Hindlimb muscle (tissue), 1 donor: ENCODE results near the gene PSEN1. TPM values are rescaled to one million over a fixed set of nuclear protein-coding genes. Genes with fewer than 3 reads are reported as not detected.

Experiments
- DNase-seq: peaks from one replicate; pipeline ENCODE4 v3.0.0-alpha.2; 2013
- polyA plus RNA-seq: library from polyadenylated mRNA; unstranded; fragments of 120-200 nt; gene quantifications from one replicate; pipeline ENCODE4 v1.2.1, GENCODE V29; 2013; ENCODE audit not compliant: insufficient read length

The PSEN1 gene
- polyA plus RNA-seq, 1 donor, result 30.6 TPM

DNA sequence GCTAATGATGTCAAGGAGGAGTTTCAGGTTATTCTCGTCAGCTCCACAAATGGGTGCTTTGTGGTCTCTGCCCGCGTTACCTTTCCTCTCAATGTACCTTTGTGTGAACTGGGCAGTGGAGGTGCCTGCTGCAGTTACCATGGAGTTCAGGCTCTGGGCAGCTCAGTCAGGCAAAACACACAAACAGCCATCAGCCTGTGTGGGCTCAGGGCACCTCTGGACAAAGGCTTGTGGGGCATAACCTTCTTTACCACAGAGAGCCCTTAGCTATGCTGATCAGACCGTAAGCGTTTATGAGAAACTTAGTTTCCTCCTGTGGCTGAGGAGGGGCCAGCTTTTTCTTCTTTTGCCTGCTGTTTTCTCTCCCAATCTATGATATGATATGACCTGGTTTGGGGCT is 84.3 kb downstream of the PSEN1 start:
- no peak for DNase-seq

DNA sequence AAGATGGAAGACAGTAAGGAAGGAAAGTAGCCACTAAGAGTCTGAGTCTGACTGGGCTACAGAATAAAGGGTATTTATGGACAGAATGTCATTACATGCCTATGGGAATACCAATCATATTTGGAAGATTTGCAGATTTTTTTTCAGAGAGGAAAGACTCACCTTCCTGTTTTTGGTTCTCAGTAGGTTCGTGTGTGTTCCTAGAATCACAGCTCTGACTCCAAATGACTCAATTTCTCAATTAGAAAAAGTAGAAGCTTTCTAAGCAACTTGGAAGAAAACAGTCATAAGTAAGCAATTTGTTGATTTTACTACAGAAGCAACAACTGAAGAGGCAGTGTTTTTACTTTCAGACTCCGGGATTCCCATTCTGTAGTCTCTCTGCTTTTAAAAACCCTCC is 85.6 kb downstream of the PSEN1 start:
- no peak for DNase-seq

DNA sequence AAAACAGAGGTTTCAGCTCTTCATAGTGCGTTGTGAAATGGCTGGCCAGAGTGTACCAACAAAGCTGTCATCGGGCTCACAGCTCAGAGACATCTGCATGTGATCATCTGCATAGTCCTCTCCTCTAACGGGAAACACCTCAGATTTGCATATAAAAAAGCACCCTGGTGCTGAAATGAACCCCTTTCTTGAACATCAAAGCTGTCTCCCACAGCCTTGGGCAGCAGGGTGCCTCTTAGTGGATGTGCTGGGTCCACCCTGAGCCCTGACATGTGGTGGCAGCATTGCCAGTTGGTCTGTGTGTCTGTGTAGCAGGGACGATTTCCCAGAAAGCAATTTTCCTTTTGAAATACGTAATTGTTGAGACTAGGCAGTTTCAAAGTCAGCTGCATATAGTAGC is 86.7 kb downstream of the PSEN1 start:
- DNase-seq, result no peak

DNA sequence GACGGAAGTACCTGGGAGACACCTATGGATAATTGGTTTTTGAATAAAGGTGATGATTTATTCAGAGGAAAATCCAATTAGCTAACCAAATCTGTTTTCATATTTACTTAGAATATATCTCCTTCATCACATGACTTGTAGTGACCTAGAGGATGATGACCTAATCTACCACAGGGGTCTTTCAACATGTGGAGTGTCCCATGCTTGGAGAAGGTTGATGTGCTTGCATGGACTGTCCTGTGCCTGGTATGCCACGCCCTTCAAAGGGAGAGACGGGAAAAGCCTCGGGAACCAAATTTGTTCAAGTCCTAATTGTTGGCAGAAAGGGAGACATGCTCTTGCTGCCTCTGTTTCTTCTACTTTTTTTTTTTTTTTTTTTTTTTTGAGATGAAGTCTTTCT is 89.2 kb downstream of the PSEN1 start:
- DNase-seq, result no peak

DNA sequence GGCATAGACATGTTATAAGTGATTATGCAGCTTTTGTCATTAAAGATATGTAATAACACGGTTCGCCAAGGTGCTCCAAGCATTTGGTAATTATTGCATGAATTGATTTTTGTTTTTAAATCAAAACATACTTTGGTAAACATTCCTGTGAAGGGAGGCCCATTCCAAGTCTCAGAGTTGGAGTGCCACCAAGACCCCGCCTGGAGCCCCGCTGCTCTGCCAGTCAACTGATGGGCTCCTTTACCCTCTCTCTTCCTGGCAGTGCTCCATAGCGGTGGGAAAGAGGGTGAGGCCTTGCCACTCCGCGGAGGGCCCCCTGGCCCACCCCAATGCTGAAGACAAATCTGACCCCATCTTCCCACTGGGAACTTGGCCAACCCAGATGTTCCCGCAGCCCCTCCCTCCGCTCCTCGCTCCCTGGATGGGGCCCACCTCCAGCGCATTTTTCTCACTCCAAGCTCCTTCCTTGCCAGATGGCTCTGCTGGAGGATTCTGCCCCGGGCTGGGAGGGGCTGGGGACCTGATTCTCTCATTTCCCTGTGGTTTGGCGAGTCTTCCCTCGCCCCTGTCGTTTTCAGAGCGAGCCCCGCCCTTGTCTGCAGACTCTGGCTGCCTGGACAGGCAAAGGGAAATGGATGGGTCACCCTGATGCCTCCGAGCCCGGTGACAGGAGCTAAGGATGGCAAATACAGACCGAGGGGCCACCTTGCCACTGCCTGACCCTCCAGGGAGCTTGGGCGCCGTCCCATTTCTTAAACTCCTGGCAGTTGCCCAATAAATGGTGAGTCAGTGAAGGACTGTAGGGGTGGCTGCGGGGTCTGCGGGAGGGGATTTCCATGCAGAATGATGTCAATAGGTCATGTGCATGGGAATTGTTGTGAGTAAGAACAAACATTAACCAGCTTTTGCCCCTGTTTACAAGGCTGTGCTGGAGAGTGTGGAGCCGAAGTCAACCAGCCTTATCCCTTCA is 91.8 kb downstream of the PSEN1 start:
- DNase-seq, result peak; percentile 70

DNA sequence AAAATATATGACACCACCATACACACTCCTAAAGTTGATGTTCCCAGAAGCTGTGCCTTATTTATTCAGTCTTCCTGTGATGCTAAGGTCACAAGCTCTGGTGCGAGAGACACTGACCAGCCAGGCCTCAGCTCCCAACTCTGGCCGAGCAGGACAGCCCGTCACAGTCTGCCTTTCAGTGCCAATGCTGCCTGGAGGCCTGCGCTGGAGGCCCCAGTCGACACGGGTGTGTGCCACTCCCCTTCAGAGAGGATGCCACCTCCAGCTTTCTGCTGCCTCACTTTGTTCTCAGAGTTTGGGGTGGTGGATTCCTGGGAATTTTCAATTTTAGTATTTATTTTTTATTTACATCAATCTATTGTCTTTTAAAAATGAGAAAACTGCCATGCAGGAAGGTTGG is 93.7 kb downstream of the PSEN1 start:
- DNase-seq, result no peak

DNA sequence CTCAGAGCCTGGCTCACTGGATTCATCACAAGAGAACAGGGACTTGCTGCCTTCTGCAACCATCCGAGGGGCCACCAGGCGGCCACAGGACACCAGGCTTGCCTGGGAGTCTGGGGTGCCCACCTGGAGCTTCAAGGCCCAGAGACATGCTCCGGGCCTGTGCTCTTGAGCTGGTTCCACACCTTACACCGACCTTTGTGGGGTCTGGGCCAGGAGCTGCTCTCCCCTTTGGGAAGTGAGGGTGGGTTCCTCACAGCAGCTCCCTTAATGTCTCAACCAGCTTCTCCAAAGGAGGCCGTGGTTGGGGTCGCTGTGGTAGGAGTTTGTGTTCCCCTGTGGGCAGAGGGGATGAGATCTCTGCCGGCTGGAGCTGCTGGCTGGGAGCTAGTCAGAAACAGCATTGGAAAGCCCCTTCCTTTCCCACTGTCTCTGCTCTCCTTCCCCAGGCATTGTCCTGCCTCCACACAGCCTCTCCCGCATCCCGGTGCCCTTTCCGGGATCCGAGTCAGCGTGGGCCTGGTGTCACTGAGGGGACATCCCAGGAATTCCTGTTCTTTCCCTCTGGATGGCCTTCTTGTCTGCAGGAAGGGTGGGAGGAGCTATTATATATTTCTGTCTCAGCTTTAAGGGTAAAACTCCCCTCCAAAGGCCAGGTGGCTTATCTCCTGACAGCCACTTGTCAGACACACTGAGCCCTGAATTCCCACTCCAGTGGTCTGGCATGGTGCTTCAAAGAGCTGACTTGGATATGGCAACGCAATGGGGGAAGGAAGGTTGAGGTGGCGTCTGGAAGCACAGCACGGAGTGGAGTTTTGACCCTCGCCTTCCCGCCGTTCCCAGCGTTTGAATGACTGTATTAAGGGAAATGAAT is 95.9 kb downstream of the PSEN1 start:
- no peak for DNase-seq

DNA sequence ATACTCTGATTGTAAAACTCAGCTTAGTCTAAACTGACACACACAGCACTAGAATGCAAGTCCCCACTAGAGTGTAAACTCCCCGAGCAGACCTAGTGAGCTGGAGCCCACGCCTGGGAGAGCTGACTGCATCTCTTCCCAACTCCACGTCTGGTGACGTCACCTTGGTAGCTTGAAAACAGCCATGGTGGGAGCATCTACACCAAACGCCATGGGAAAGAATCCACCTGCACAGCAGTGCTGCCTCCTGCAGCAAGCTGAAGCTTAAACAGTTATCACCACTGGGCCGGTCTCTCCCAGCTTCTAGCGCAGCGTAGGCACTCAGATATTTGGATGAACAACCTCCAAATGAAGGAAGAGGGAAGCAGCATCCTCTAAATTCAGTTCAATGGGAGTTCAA is 96.7 kb downstream of the PSEN1 start:
- DNase-seq, result no peak

DNA sequence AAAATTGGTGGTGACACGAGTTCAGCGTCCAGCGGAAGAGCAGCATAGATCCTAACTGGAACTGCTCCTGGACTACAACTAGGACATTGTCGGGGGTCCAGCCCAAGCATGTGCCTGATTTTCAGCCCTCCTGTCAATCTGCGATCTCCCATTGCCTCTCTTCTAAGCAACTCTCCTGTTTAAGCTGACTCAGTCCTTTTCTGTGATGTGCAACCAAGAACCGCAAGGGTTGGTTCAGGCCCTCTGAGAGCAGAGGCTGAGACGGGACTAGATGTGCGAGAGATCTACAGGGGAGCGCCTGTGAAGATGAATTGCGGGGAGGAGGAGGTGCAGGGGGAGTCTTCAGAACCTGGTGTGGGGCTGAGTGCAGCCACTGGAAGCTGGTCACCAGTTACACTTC is 97.3 kb downstream of the PSEN1 start:
- no peak for DNase-seq

DNA sequence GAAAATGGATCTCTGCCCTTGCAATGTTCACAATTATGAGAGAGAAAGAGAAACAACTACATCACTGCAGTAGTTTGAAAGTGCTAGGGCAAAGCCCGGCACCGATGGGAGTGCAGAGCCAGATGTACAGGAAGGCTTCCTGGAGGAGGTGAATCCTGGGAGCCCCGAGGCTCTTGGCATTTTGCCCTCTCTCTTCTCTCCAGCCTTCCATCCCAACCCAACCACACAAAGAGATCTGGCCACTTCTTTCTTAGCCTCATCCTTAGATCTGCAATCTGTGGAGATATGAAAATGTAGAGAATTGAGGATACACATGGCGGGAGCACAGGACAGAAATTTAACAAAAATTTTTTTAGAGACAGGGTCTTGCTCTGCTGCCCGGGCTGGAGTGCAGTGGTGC is 97.7 kb downstream of the PSEN1 start:
- no peak for DNase-seq

DNA sequence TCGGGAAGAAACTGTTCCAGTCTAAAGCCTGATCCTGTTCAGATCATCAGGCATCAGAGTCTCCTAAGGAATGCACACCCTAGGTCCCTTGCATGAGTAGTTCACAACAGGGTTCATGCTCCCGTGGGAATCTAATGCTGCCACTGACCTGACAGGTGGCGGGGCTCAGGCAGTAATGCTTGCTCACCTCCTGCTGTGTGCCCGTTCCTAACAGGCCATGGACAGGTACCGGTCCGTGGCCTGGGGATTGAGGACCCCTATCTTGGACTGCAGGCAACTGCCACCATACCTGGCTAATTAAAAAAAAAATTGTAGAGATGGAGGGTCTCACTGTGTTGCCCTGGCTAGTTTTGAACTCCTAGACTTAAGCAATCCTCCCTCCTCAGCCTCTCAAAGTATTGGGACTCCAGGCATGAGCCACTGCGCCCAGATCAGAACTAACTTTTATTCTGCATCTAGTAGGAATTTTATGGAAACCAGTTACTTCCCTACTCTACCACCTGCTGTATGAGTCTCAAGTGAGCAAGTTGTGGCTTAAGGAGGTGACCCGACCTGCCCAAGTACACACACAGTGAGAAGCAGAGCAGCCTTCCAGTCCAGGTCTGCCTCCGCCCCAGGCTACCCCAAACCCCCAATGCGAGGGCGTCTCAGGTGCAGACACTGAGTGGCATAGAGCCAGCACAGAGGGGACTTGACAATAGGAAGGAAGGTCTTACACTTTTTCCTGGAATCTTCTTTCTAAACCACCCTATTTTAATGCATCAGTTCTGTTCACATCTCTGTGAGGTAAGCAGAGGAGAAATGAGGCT is 98.5 kb downstream of the PSEN1 start:
- no peak for DNase-seq

DNA sequence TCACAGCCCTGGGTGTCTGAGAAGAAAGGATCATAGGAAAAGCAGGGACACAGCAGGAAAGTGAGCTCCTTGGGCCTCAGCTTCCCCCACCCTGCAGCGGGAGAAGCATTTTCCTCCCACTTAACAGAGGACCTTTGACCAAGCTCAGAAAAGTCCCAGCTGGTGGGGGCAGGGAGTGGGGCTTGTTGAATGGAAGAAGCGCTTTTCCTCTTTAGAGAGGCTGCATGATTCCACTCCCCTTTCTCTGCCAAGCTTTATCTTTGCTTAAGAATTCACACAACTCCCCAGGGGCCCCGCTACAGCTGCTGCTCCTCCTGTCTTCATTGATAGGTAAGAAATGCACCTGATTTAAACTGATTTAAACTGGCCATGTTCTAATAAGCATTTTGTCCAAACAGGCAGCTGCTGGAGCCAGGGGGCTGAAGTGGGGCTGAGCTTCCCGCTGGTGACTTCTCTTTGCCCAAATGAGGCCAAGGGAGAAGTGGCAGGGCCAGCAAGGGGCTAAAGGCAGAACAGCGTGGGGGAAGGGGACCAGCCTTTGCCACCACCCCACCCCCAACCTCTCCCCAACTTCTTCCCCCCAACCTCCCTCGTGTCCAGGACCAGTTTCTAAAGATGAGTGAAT is 99.3 kb downstream of the PSEN1 start:
- DNase-seq, result no peak

DNA sequence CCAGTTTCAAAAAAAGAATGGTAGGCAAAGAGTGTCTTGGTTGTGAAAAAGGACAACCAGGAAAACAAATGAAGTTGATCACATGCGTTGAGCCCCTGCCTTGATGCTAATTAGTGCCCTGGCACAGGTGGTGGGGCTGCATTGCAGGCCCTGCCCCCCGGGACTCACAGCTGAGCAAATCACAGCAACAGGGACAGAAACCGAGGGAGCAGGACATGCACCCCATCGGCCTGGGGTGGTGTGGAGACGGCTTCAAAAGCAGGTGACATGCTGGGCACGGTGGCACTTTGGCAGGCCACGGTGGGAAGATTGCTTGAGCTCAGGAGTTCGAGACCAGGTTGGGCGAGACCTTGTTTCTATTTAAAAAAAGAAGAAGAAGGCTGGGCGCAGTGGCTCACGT is 99.8 kb downstream of the PSEN1 start:
- DNase-seq, result no peak

DNA sequence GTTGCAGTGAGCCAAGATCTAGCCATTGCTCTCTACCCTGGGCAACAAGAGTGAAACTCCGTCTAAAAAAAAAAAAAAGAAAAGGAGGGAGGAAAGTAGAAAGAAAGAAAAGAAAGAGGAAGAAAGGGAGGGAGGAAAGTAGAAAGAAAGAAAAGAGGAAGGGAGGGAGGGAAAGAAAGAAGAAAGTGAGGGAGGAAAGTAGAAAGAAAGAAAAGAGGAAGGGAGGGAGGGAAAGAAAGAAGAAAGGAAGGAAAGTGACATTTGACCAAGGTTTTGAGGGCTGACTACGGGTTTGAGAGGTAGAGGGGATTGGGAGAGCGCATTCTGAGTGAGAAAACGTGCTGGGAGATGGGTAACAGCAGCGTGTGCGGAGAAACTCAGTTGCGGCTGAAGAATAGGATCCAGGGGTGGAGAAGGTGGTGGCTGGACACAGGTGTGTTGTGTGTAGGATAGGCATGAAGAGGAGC is 100.5 kb downstream of the PSEN1 start:
- no peak for DNase-seq

DNA sequence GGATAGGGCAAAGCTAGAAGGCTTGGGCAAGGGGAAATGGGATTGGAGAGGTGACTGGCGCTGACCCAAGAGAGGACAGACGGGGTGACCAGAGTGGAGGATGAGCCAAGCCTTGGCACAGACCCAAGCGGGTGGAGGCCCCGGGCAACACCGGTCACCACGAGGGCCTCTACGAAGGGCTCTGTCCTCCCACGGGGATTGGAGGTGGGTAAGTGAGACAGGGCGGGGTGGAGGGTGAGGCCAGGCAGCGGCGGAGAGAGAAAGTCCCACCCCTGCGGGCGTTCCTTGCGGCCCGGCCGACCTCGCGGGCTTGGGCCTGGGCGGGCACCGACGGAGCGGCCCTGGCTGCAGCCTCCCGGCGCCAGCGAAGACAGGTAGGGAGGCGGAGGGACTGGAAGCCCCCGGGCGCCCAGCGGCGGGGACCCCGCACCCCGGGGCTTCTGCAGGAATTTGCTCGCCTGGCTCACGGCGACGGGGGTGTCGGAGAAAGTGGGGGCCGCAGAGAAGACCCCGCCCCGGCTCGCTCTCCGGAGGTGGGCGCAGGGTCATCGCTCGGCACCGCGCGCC is 101.0 kb downstream of the PSEN1 start, which contains the start of gene PAPLN:
PAPLN (plus strand) TSS at position 288 of the 567 bp plus-strand sequence. CDS start 2,273 bp downstream, outside the sequence.
- DNase-seq, result no peak

DNA sequence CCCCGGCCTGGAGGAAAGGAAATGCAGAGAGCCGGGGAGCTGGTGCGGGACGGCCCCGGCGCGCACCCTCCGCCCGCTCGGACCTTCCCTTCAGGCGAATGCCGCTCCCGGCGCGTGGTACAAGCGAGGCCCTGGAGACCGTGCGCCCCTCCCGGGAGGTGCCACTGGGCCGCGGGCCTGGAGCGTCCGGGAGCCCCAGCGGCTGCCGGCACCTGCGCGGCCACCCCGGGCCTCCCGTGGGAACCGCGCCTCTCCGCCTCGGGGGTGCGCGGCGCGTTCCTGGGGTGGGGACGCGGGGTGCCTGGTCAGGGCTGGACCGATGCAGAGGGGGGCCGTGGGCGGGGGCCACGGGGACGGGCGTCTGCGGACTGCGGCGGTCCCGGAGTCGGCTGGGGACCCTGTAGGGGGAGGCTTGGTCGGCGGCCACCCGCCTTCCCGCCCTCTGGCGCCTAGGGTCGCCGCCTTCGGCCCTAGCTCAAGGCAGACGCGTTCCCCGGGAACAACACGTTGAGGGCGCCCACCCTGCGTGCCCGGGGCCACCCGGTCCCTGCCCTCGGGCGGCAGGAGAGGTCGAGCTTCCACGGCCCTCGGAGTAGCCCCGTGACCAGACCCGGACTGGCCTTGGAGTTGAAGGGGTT is 101.6 kb downstream of the PSEN1 start:
- no peak for DNase-seq

DNA sequence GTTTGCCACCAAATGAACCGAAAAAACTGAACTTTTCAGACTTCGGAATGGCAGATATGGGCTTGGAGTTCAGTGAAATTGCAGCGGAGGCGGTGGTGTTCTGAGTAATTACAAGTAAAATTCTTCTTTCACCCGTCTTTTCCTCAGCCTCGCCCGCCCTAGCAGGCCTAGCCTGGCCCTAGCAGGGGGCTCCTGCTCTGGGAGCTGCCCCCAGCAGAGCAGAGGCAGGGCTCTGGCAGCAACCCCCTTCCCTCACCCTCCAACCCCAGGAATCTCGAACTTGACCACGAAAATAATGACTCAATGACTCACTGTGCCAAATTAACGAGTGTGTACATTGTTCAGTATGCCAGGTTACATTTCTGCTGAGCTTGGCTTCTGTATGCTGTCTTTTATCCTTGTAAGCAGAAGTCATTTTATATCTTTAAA is 102.1 kb downstream of the PSEN1 start:
- DNase-seq, result no peak

DNA sequence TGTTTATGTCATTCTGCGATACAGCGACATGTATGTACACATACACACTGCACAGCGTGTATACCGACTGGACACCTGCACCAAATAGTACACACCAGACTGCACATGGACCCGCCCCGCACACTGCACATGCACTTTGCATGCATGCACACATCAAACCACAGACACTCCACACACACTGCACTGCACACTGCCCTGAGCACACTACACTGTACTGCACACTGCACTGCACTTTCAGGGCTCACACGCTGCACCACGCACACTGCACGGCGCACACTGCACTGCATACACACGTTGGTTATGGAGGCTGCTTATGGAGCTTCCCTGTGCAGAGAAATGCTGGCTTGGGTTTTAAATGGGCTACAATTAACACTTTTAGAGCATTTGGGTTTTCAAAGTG is 102.6 kb downstream of the PSEN1 start:
- DNase-seq, result no peak

DNA sequence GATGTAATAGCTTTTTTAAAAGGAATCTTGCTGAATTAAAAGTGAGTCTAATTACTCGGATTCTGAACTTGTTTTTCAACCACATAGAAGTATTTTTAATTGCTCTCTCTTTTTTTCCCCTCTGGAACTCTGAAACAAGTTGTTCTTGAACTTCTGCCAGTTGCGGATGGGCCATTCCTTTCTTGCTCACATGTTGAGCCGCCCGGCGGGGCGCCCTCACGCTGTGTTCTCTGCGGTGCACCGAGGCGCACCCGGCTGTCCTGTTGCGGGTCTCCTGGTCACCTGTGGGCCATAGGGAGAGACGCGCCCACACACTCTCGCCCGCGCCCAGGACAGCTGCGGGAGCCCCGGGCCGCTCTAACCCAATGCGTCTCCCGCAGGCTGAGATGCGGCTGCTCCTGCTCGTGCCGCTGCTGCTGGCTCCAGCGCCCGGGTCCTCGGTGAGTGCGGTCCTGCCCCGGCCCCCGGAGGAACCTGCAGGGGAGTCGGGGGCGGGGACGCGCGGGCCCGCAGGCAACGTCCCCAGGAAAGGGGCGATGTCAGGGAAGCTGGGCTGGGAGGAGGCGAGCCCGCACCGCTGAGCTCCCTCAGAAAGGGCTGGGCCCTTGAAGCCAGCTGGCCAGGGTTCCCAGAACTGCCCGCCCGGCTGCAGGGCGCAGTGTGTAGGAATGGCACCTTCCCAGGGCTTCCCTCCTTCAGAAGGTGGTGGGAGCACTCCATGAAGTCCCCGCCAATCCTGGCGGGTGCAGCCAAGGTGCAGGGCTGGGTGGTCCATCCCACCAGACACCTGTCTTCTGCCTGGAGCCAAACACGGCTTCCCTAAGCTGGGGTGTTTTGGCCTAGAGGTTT is 103.3 kb downstream of the PSEN1 start:
- DNase-seq, result peak; percentile 33
